ENCODE results near the gene FOS. TPM values are rescaled to one million over a fixed set of nuclear protein-coding genes. Genes with fewer than 3 reads are reported as not detected.
"Not testable (repeated sequence)": the region's sequence is repeated elsewhere in the genome, so short reads cannot be mapped to it uniquely, and the experiment has no call there.

Gene FOS
- polyA plus RNA-seq (2013, experiment 1 of 2) = 20.6 TPM
- 26.8 TPM for polyA plus RNA-seq (2013, experiment 2 of 2)

- peak within 1 kb of the TSS; percentile 100 for H3K27ac ChIP-seq (ENCODE audit: low read depth, low read length, severe bottlenecking)
- WGBS, 2 experiments (ENCODE audit: insufficient coverage in 2 of 2) = 0% methylated on average over 44 to 51 of the region's 69 CpGs
- peaks cover 24% of the 10 kb centered on the region for H3K36me3 ChIP-seq (ENCODE audit: control insufficient read depth, insufficient read depth, low read length)
- peak within 1 kb of the TSS; percentile 92 for H3K4me3 ChIP-seq (ENCODE audit: extremely low read depth, insufficient read depth, low read length, poor library complexity, severe bottlenecking)
- H3K9me3 ChIP-seq (ENCODE audit: control insufficient read depth, low read length) = no peaks in the 10 kb centered on the region
- H3K4me1 ChIP-seq (ENCODE audit: control insufficient read depth, insufficient read depth, low read length, poor library complexity, severe bottlenecking) = peaks cover 22% of the 10 kb centered on the region
Measured at GRCh38 chr14:75278422-75279152, at the start of gene FOS. Gene FOS (plus strand): TSS chr14:75278828. CDS start chr14:75278983, 155 bp downstream.

GRCh38 chr14:75229661-75230139 is 48.9 kb upstream of the FOS start:
- peaks cover 6% of the 10 kb centered on the region for H3K9me3 ChIP-seq (ENCODE audit: control insufficient read depth, low read length)
- WGBS, 2 experiments (ENCODE audit: insufficient coverage in 2 of 2) = 100% methylated on average over 2 to 3 of the region's 4 CpGs
- H3K36me3 ChIP-seq (ENCODE audit: control insufficient read depth, insufficient read depth, low read length) = no peaks in the 10 kb centered on the region
- no peak overlapping the region for H3K4me3 ChIP-seq (ENCODE audit: extremely low read depth, insufficient read depth, low read length, poor library complexity, severe bottlenecking)
- H3K4me1 ChIP-seq (ENCODE audit: control insufficient read depth, insufficient read depth, low read length, poor library complexity, severe bottlenecking) = peaks cover 18% of the 10 kb centered on the region
- no peak overlapping the region for H3K27ac ChIP-seq (ENCODE audit: low read depth, low read length, severe bottlenecking)

GRCh38 chr14:75230140-75230792 is 48.4 kb upstream of the FOS start:
- no peaks in the 10 kb centered on the region for H3K36me3 ChIP-seq (ENCODE audit: control insufficient read depth, insufficient read depth, low read length)

GRCh38 chr14:75231320-75231719 is 47.3 kb upstream of the FOS start:
- WGBS, 2 experiments (ENCODE audit: insufficient coverage in 2 of 2) = 50 to 73% methylated on average over 1 of the region's 2 CpGs
- Histone ChIP-seq H3K27ac (ENCODE audit: low read depth, low read length, severe bottlenecking) (no peak overlapping the region), H3K4me1 (ENCODE audit: control insufficient read depth, insufficient read depth, low read length, poor library complexity, severe bottlenecking) (peaks cover 26% of the 10 kb centered on the region), H3K9me3 (ENCODE audit: control insufficient read depth, low read length) (peaks cover 6% of the 10 kb centered on the region), H3K4me3 (ENCODE audit: extremely low read depth, insufficient read depth, low read length, poor library complexity, severe bottlenecking) (no peak overlapping the region), H3K36me3 (ENCODE audit: control insufficient read depth, insufficient read depth, low read length) (no peaks in the 10 kb centered on the region)

More at GRCh38 chr14:75230140-75230792, 48.4 kb upstream of the FOS start:
- Histone ChIP-seq H3K9me3 (ENCODE audit: control insufficient read depth, low read length) (peaks cover 6% of the 10 kb centered on the region), H3K4me3 (ENCODE audit: extremely low read depth, insufficient read depth, low read length, poor library complexity, severe bottlenecking) (no peak overlapping the region), H3K4me1 (ENCODE audit: control insufficient read depth, insufficient read depth, low read length, poor library complexity, severe bottlenecking) (peaks cover 18% of the 10 kb centered on the region), H3K27ac (ENCODE audit: low read depth, low read length, severe bottlenecking) (no peak overlapping the region)
- WGBS, 2 experiments (ENCODE audit: insufficient coverage in 2 of 2) = 80 to 94% methylated on average over 3 to 4 of the region's 6 CpGs

GRCh38 chr14:75232191-75232590 is 46.4 kb upstream of the FOS start:
- Histone ChIP-seq H3K4me3 (ENCODE audit: extremely low read depth, insufficient read depth, low read length, poor library complexity, severe bottlenecking) (no peak overlapping the region), H3K9me3 (ENCODE audit: control insufficient read depth, low read length) (peaks cover 6% of the 10 kb centered on the region), H3K27ac (ENCODE audit: low read depth, low read length, severe bottlenecking) (no peak overlapping the region), H3K4me1 (ENCODE audit: control insufficient read depth, insufficient read depth, low read length, poor library complexity, severe bottlenecking) (peaks cover 34% of the 10 kb centered on the region), H3K36me3 (ENCODE audit: control insufficient read depth, insufficient read depth, low read length) (no peaks in the 10 kb centered on the region)
- no CpG with 5 or more reads among the region's 1 CpG for WGBS, 2 experiments (ENCODE audit: insufficient coverage in 2 of 2)

GRCh38 chr14:75232597-75232996 is 46.0 kb upstream of the FOS start:
- H3K4me3 ChIP-seq (ENCODE audit: extremely low read depth, insufficient read depth, low read length, poor library complexity, severe bottlenecking) = no peak overlapping the region
- H3K4me1 ChIP-seq (ENCODE audit: control insufficient read depth, insufficient read depth, low read length, poor library complexity, severe bottlenecking) = peaks cover 36% of the 10 kb centered on the region
- H3K36me3 ChIP-seq (ENCODE audit: control insufficient read depth, insufficient read depth, low read length) = no peaks in the 10 kb centered on the region
- no peak overlapping the region for H3K27ac ChIP-seq (ENCODE audit: low read depth, low read length, severe bottlenecking)
- 94 to 100% methylated on average over 1 to 2 of the region's 2 CpGs for WGBS, 2 experiments (ENCODE audit: insufficient coverage in 2 of 2)
- peaks cover 6% of the 10 kb centered on the region for H3K9me3 ChIP-seq (ENCODE audit: control insufficient read depth, low read length)

GRCh38 chr14:75234173-75235115 is 44.2 kb upstream of the FOS start:
- no peaks in the 10 kb centered on the region for H3K36me3 ChIP-seq (ENCODE audit: control insufficient read depth, insufficient read depth, low read length)
- H3K27ac ChIP-seq (ENCODE audit: low read depth, low read length, severe bottlenecking) = peak overlapping the region; percentile 71
- 72 to 83% methylated on average over 7 to 13 of the region's 19 CpGs for WGBS, 2 experiments (ENCODE audit: insufficient coverage in 2 of 2)
- no peak overlapping the region for H3K4me3 ChIP-seq (ENCODE audit: extremely low read depth, insufficient read depth, low read length, poor library complexity, severe bottlenecking)
- peaks cover 6% of the 10 kb centered on the region for H3K9me3 ChIP-seq (ENCODE audit: control insufficient read depth, low read length)
- peaks cover 34% of the 10 kb centered on the region for H3K4me1 ChIP-seq (ENCODE audit: control insufficient read depth, insufficient read depth, low read length, poor library complexity, severe bottlenecking)

GRCh38 chr14:75235198-75235597 is 43.4 kb upstream of the FOS start:
- H3K4me3 ChIP-seq (ENCODE audit: extremely low read depth, insufficient read depth, low read length, poor library complexity, severe bottlenecking); H3K9me3 ChIP-seq (ENCODE audit: control insufficient read depth, low read length); H3K27ac ChIP-seq (ENCODE audit: low read depth, low read length, severe bottlenecking); H3K36me3 ChIP-seq (ENCODE audit: control insufficient read depth, insufficient read depth, low read length): not testable (repeated sequence)
- peaks cover 29% of the 10 kb centered on the region for H3K4me1 ChIP-seq (ENCODE audit: control insufficient read depth, insufficient read depth, low read length, poor library complexity, severe bottlenecking)
- 83 to 97% methylated on average over 2 to 3 of the region's 7 CpGs for WGBS, 2 experiments (ENCODE audit: insufficient coverage in 2 of 2)

- Histone ChIP-seq H3K4me3 (ENCODE audit: extremely low read depth, insufficient read depth, low read length, poor library complexity, severe bottlenecking) (no peak overlapping the region), H3K9me3 (ENCODE audit: control insufficient read depth, low read length) (peaks cover 6% of the 10 kb centered on the region), H3K36me3 (ENCODE audit: control insufficient read depth, insufficient read depth, low read length) (no peaks in the 10 kb centered on the region), H3K27ac (ENCODE audit: low read depth, low read length, severe bottlenecking) (no peak overlapping the region), H3K4me1 (ENCODE audit: control insufficient read depth, insufficient read depth, low read length, poor library complexity, severe bottlenecking) (peaks cover 28% of the 10 kb centered on the region)
- WGBS, 2 experiments (ENCODE audit: insufficient coverage in 2 of 2) = 90% methylated on average over 3 of the region's 6 CpGs
Measured at GRCh38 chr14:75236467-75236866, 42.2 kb upstream of the FOS start.

- Histone ChIP-seq H3K27ac (ENCODE audit: low read depth, low read length, severe bottlenecking) (peak overlapping the region; percentile 59), H3K9me3 (ENCODE audit: control insufficient read depth, low read length) (peaks cover 6% of the 10 kb centered on the region), H3K4me1 (ENCODE audit: control insufficient read depth, insufficient read depth, low read length, poor library complexity, severe bottlenecking) (peaks cover 28% of the 10 kb centered on the region), H3K4me3 (ENCODE audit: extremely low read depth, insufficient read depth, low read length, poor library complexity, severe bottlenecking) (no peak overlapping the region), H3K36me3 (ENCODE audit: control insufficient read depth, insufficient read depth, low read length) (no peaks in the 10 kb centered on the region)
- 71 to 84% methylated on average over 2 to 4 of the region's 9 CpGs for WGBS, 2 experiments (ENCODE audit: insufficient coverage in 2 of 2)
Measured at GRCh38 chr14:75236901-75237419, 41.7 kb upstream of the FOS start.
